ENCODE measurements around the gene GPR61. TPM values are rescaled to one million over a fixed set of nuclear protein-coding genes. Genes with fewer than 3 reads are reported as not detected.

The GPR61 gene
- total RNA-seq, 1 donor from 2014 or later, result not detected

DNA sequence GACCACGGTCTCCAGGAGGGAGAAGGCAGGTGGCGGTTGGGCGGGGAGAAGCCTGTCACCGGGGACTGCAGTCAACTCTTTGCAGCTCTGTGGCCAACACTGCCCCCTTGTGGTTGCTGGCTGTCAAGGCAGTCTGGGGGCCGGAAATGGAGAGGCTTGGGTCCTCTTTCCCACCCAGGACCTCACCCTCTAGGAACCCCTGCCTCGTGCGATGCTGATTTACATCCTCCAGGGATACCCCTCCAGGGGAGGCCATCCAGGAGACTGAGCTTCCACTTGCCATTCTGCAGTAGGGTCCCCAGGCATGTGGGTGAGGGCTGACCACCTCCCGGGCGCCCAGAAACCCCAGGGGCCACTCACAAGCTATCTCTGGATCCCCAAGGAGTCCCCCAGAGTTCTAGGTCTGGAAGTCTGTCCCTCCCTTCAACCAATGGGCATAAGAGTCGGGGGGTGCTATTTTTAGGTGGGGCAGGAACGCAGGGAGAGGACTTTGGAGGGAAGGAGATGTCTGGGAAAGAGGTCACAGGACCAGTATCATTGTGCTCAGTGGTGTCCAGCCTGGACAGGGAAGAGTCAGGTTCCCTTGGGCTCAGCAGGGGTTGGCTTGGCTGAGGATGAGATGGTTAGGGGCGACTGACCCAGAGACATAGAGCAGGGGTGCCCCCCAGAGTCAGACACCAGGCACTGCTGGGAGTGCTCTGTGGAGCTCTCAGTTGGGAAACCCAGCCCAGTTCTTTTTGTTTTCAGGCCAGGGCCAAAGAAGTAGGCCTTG lies 7.1 kb upstream of the GPR61 start:
- Mint-ChIP-seq H3K9me3 (ENCODE audit: unreplicated experiment) (no peaks in the 10 kb centered on the region), H3K27me3 (ENCODE audit: unreplicated experiment) (peaks cover 7% of the 10 kb centered on the region), H3K36me3 (ENCODE audit: low read depth, unreplicated experiment) (no peaks in the 10 kb centered on the region), H3K4me3 (ENCODE audit: unreplicated experiment) (peak overlapping the region; percentile 25), H3K27ac (ENCODE audit: unreplicated experiment) (no peak overlapping the region), H3K4me1 (ENCODE audit: unreplicated experiment) (peaks cover 17% of the 10 kb centered on the region)
- TF ChIP-seq, protein P1, sequence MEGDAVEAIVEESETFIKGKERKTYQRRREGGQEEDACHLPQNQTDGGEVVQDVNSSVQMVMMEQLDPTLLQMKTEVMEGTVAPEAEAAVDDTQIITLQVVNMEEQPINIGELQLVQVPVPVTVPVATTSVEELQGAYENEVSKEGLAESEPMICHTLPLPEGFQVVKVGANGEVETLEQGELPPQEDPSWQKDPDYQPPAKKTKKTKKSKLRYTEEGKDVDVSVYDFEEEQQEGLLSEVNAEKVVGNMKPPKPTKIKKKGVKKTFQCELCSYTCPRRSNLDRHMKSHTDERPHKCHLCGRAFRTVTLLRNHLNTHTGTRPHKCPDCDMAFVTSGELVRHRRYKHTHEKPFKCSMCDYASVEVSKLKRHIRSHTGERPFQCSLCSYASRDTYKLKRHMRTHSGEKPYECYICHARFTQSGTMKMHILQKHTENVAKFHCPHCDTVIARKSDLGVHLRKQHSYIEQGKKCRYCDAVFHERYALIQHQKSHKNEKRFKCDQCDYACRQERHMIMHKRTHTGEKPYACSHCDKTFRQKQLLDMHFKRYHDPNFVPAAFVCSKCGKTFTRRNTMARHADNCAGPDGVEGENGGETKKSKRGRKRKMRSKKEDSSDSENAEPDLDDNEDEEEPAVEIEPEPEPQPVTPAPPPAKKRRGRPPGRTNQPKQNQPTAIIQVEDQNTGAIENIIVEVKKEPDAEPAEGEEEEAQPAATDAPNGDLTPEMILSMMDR (IDR thresholded peaks at IDR 0.05; ENCODE audit: unreplicated experiment), result peak; percentile 98
- peak; percentile 92 for DNase-seq (ENCODE audit: low spot score)

DNA sequence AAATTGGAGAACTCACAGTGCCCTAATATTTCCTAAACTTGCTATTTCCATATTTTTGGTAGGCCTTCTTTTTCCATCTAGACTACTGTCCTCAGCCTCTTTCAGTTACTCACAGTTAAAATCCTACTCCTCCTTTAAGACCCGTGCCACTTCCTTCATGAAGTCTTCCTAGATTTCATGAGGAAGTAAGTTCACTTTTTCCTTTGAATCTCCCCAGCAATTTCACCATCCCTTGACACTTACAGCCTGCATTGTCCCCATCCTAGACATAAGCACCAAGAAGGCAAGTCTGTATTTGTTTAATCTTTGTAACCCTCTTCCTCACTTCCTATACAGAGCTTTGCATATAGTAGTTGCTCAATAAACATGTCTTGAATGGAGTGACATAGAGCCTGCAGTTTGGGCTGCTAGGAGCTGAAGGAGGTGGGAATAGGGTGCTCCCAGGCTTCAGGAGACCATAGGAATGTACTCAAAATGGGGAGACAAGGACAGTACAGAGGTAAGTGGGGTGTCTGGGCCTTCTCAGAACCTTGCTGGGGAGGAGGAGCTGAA lies 5.3 kb upstream of the GPR61 start:
- no peak overlapping the region for H3K27ac Mint-ChIP-seq (ENCODE audit: unreplicated experiment)
- no peaks in the 10 kb centered on the region for H3K36me3 Mint-ChIP-seq (ENCODE audit: low read depth, unreplicated experiment)
- peaks cover 13% of the 10 kb centered on the region for H3K4me1 Mint-ChIP-seq (ENCODE audit: unreplicated experiment)
- DNase-seq (ENCODE audit: low spot score), result no peak
- no peak overlapping the region for H3K4me3 Mint-ChIP-seq (ENCODE audit: unreplicated experiment)
- H3K9me3 Mint-ChIP-seq (ENCODE audit: unreplicated experiment), result no peaks in the 10 kb centered on the region
- peaks cover 5% of the 10 kb centered on the region for H3K27me3 Mint-ChIP-seq (ENCODE audit: unreplicated experiment)
- TF ChIP-seq, protein P1 (IDR thresholded peaks at IDR 0.05; ENCODE audit: unreplicated experiment), result no peak

DNA sequence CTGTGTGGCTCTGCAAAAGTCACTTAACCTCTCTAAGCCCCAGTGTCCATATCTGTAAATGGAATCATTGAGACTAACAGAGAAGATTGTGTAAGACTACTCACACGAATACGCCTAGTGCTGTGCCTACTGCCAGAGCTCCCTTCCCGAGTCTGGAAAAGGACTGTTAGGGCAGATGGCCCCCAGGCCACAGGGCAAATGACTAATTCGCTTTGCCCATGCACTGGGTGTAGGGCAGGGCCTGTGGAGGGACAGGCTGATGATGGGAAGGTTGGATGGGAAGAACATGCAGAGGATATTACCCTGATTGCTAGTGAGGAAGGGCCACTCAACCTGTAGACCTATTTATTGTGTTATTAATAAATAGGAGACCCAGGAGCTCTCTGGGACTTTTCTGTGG lies 4.2 kb upstream of the GPR61 start:
- DNase-seq (ENCODE audit: low spot score), result no peak
- TF ChIP-seq, protein P1 (IDR thresholded peaks at IDR 0.05; ENCODE audit: unreplicated experiment), result no peak
- no peak overlapping the region for H3K4me3 Mint-ChIP-seq (ENCODE audit: unreplicated experiment)
- peaks cover 13% of the 10 kb centered on the region for H3K4me1 Mint-ChIP-seq (ENCODE audit: unreplicated experiment)
- peaks cover 8% of the 10 kb centered on the region for H3K27me3 Mint-ChIP-seq (ENCODE audit: unreplicated experiment)
- H3K27ac Mint-ChIP-seq (ENCODE audit: unreplicated experiment), result no peak overlapping the region
- H3K9me3 Mint-ChIP-seq (ENCODE audit: unreplicated experiment), result no peaks in the 10 kb centered on the region
- H3K36me3 Mint-ChIP-seq (ENCODE audit: low read depth, unreplicated experiment), result no peaks in the 10 kb centered on the region

DNA sequence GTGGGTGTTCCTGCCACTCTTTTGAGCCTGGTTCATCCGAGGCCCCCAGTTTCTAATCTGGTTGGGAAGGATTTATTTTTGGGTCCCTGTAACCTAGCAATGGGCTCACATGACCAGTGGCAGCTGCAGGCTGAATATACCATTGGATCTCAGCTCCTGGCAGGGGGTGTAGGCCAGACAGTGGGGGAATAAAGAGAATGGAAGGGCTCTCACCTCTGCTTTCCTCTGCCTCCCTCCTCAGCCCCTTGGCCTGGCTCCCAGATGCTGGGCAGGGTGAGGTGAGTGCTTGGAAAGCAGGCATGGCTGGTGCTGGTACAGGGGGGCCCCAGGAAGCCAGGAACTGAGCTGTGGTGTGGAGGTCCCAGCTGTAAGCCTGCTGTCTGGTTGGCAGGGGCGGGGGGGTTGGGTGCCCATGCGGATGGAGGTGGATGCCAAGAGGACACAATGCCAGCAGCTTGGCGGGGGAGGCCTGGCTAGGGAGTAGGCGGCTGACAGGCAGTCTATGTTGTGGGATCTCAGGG lies 3.6 kb upstream of the GPR61 start:
- DNase-seq (ENCODE audit: low spot score), result no peak
- no peaks in the 10 kb centered on the region for H3K36me3 Mint-ChIP-seq (ENCODE audit: low read depth, unreplicated experiment)
- H3K4me3 Mint-ChIP-seq (ENCODE audit: unreplicated experiment), result no peak overlapping the region
- peaks cover 8% of the 10 kb centered on the region for H3K27me3 Mint-ChIP-seq (ENCODE audit: unreplicated experiment)
- TF ChIP-seq, protein P1 (IDR thresholded peaks at IDR 0.05; ENCODE audit: unreplicated experiment), result no peak
- H3K4me1 Mint-ChIP-seq (ENCODE audit: unreplicated experiment), result peaks cover 9% of the 10 kb centered on the region
- H3K27ac Mint-ChIP-seq (ENCODE audit: unreplicated experiment), result no peak overlapping the region
- H3K9me3 Mint-ChIP-seq (ENCODE audit: unreplicated experiment), result no peaks in the 10 kb centered on the region
